ENCODE data around the gene BCAS1. TPM values are rescaled to one million over a fixed set of nuclear protein-coding genes. Genes with fewer than 3 reads are reported as not detected.

The BCAS1 gene
- total RNA-seq, 1 experiment from 2014 or later, result 0.17 TPM

GRCh38 chr20:54102543-54102942 lies 32.1 kb upstream of the BCAS1 start:
- no peaks in the 10 kb centered on the region for H3K27me3 ChIP-seq (ENCODE audit: insufficient read depth, low read length)
- POLR2A ChIA-PET, result no interaction called here

GRCh38 chr20:54100563-54100962 lies 30.2 kb upstream of the BCAS1 start:
- no peak overlapping the region for H2AFZ ChIP-seq (ENCODE audit: low read depth, low read length, poor library complexity, severe bottlenecking)
- no peaks in the 10 kb centered on the region; a peak in 1 of 4 replicates for H3K9me3 ChIP-seq (ENCODE audit: control insufficient read depth in 1 of 2, insufficient read depth in 1 of 2, low read depth in 1 of 2, low read length in 2 of 2)
- H3K9me2 ChIP-seq (ENCODE audit: insufficient read depth), result no peaks in the 10 kb centered on the region
- H3K4me2 ChIP-seq (ENCODE audit: low read length), result no peak overlapping the region
- no peak for TF ChIP-seq ATF3 (IDR thresholded peaks at IDR 0.05)
- TF ChIP-seq SRF (IDR thresholded peaks at IDR 0.05; ENCODE audit: low read depth), result no peak
- no peak for TF ChIP-seq YY1 (IDR thresholded peaks at IDR 0.05; ENCODE audit: extremely low read depth, insufficient replicate concordance, low read depth, low read length)
- intact Hi-C loops (cut with micrococcal nuclease), result no loop called here
- H3K4me1 ChIP-seq (ENCODE audit: control insufficient read depth in 1 of 2, insufficient read depth in 2 of 2, low read length in 2 of 2), result peaks cover 24 to 52% of the 10 kb centered on the region in 2 experiments; a peak in 3 of 4 replicates
- DNase-seq (ENCODE audit: low read depth, low spot score), result no peak
- POLR2A ChIA-PET, result no interaction called here
- H3K9ac ChIP-seq (ENCODE audit: low read length), result no peak overlapping the region
- no peaks in the 10 kb centered on the region for H3K79me2 ChIP-seq (ENCODE audit: insufficient read depth, low read length)
- no peaks in the 10 kb centered on the region for H4K20me1 ChIP-seq (ENCODE audit: insufficient read depth)
- CTCF ChIA-PET, result interaction anchor here (13.2 kb wide), 1 partner anchor 99 kb away, joined by 162 read pairs; no protein-coding TSS in a partner anchor
- RAD21 ChIA-PET (ENCODE audit: low non-redundant PET in 1 of 2, low total read pairs in 2 of 2, uncharacterized antibody in 2 of 2, unreplicated experiment in 2 of 2), result no interaction called here
- BruUV-seq (replicated peaks), result no TSS peak
- H3K27ac ChIP-seq (ENCODE audit: low read depth, low read length), result no peak overlapping the region
- H3K4me3 ChIP-seq (replicated peaks in 1 of 2; ENCODE audit: low read depth in 1 of 2, low read length in 2 of 2), result no peak overlapping the region
- no peak for ATAC-seq
- H3K36me3 ChIP-seq (ENCODE audit: control insufficient read depth in 1 of 2, insufficient read depth in 2 of 2, low read length in 2 of 2), result no peaks in the 10 kb centered on the region
- H3K27me3 ChIP-seq (ENCODE audit: insufficient read depth, low read length), result no peaks in the 10 kb centered on the region

More at GRCh38 chr20:54102543-54102942, 32.1 kb upstream of the BCAS1 start:
- H3K4me1 ChIP-seq (ENCODE audit: control insufficient read depth in 1 of 2, insufficient read depth in 2 of 2, low read length in 2 of 2), result peaks cover 23 to 53% of the 10 kb centered on the region in 2 experiments; a peak in 3 of 4 replicates
- DNase-seq (ENCODE audit: low read depth, low spot score) (no peak), ATAC-seq (no peak)
- H4K20me1 ChIP-seq (ENCODE audit: insufficient read depth), result no peaks in the 10 kb centered on the region
- CTCF ChIA-PET, result interaction anchor here (0.8 to 13.2 kb wide), 13 partner anchors 8 to 97 kb away, joined by 3 to 162 read pairs (median 11); no protein-coding TSS in a partner anchor
- TF ChIP-seq ZFX (IDR thresholded peaks at IDR 0.05) (no peak), YY1 (IDR thresholded peaks at IDR 0.05; ENCODE audit: extremely low read depth, insufficient replicate concordance, low read depth, low read length) (no peak), SRF (IDR thresholded peaks at IDR 0.05; ENCODE audit: low read depth) (no peak), EGR1 (IDR thresholded peaks at IDR 0.05; ENCODE audit: low read depth) (no peak), RAD21 (IDR thresholded peaks at IDR 0.05; ENCODE audit: low read depth) (no peak), SP1 (IDR thresholded peaks at IDR 0.05; ENCODE audit: low read depth) (no peak), POLR2A (IDR thresholded peaks at IDR 0.05; ENCODE audit: borderline replicate concordance, extremely low read depth, insufficient read depth, insufficient read length) (no peak), ELF1 (IDR thresholded peaks at IDR 0.05; ENCODE audit: borderline replicate concordance, low read depth) (no peak)
- H3K79me2 ChIP-seq (ENCODE audit: insufficient read depth, low read length), result no peaks in the 10 kb centered on the region
- H3K27ac ChIP-seq (ENCODE audit: low read depth, low read length), result no peak overlapping the region; the same call in 1 of the 2 replicates
- no peak overlapping the region for H3K9ac ChIP-seq (ENCODE audit: low read length)
- no peaks in the 10 kb centered on the region; a peak in 1 of 4 replicates for H3K9me3 ChIP-seq (ENCODE audit: control insufficient read depth in 1 of 2, insufficient read depth in 1 of 2, low read depth in 1 of 2, low read length in 2 of 2)
- BruUV-seq (replicated peaks), result no TSS peak
- H3K36me3 ChIP-seq (ENCODE audit: control insufficient read depth in 1 of 2, insufficient read depth in 2 of 2, low read length in 2 of 2), result no peaks in the 10 kb centered on the region
- intact Hi-C loops (cut with micrococcal nuclease), result no loop called here
- H3K4me2 ChIP-seq (ENCODE audit: low read length), result no peak overlapping the region
- no peak overlapping the region for H2AFZ ChIP-seq (ENCODE audit: low read depth, low read length, poor library complexity, severe bottlenecking)
- no peaks in the 10 kb centered on the region for H3K9me2 ChIP-seq (ENCODE audit: insufficient read depth)
- RAD21 ChIA-PET (ENCODE audit: low non-redundant PET in 1 of 2, low total read pairs in 2 of 2, uncharacterized antibody in 2 of 2, unreplicated experiment in 2 of 2), result no interaction called here
- no peak overlapping the region for H3K4me3 ChIP-seq (replicated peaks in 1 of 2; ENCODE audit: low read depth in 1 of 2, low read length in 2 of 2)
